ENCODE data around the gene GPR146. TPM values are rescaled to one million over a fixed set of nuclear protein-coding genes. Genes with fewer than 3 reads are reported as not detected.

Gene GPR146
- total and polyA plus RNA-seq, 7 donors = 3.0 to 33.5 (median 10.8) TPM

DNA sequence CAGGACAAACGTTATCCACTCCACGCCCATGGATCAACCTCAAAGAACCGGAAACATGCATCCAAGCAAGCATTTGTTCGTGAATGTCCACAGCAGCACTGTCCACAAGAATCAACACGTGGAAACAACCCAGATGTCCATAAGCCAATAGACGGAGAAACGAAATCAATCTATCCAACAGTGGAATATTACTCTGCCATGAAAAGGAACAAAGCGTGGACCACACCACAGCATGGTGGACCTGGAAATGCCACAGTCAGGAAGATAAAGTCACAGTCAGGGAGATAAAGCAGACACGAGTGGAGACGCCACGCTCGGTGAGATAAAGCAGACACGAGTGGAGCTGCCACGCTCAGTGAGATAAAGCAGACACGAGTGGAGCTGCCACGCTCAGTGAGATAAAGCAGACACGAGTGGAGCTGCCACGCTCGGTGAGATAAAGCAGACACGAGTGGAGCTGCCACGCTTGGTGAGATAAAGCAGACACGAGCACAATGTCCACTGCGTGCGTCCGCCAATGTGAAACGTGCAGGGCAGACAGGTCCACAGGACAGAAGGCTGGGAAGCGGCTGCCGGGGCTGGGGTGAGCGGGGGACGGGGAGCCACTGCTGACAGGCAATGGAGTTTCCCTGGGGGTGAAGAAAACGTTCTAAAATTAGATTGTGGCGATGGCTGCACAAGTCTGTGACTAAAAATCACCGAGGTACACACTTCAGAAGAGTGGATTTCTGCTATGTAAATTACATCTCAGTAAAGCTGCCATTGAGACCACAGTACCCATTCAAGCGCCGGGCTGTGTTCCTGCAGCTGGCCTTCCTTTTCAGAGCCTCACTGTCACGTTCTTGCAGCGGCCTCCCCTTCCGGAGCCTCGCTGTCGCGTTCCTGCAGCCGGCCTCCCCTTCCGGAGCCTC lies 54.2 kb downstream of the GPR146 start:
- no peak for DNase-seq
- WGBS, 2 donors = 92 to 96% methylated on average over 43 of the region's 43 CpGs
- H3K36me3 ChIP-seq = peaks cover 0 to 6% (median 1%) of the 10 kb centered on the region in 4 donors
- TF ChIP-seq EP300 (IDR thresholded peaks at IDR 0.05) (no peak), POLR2AphosphoS5 (IDR thresholded peaks at IDR 0.05) (no peak), POLR2A (IDR thresholded peaks at IDR 0.05) (no peak)
- TF ChIP-seq, protein P1, sequence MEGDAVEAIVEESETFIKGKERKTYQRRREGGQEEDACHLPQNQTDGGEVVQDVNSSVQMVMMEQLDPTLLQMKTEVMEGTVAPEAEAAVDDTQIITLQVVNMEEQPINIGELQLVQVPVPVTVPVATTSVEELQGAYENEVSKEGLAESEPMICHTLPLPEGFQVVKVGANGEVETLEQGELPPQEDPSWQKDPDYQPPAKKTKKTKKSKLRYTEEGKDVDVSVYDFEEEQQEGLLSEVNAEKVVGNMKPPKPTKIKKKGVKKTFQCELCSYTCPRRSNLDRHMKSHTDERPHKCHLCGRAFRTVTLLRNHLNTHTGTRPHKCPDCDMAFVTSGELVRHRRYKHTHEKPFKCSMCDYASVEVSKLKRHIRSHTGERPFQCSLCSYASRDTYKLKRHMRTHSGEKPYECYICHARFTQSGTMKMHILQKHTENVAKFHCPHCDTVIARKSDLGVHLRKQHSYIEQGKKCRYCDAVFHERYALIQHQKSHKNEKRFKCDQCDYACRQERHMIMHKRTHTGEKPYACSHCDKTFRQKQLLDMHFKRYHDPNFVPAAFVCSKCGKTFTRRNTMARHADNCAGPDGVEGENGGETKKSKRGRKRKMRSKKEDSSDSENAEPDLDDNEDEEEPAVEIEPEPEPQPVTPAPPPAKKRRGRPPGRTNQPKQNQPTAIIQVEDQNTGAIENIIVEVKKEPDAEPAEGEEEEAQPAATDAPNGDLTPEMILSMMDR (IDR thresholded peaks at IDR 0.05) = no peak
- intact Hi-C loops (cut with DNase I) = no loop called here
- peaks cover 0 to 23% (median 21%) of the 10 kb centered on the region in 4 donors for H3K4me1 ChIP-seq
- no peak overlapping the region for H3K4me3 ChIP-seq
- H3K27me3 ChIP-seq = no peaks in the 10 kb centered on the region
- H3K27ac ChIP-seq = no peak overlapping the region
- no peaks in the 10 kb centered on the region for H3K9me3 ChIP-seq

DNA sequence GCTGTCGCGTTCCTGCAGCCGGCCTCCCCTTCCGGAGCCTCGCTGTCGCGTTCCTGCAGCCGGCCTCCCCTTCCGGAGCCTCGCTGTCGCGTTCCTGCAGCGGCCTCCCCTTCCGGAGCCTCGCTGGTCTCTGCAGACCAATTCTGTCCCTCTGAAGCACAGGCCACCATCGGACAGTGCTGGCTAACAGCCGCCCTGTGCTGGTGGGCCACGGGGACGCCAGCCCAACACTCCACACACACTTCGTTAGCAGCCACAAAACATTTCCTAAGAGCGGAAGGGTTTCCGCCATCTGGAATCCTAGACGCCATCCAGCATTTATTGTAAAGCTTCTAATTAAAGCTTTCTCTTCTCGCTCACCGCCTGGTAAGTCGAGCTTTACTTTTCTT lies 54.8 kb downstream of the GPR146 start:
- Histone ChIP-seq H3K36me3 (no peaks in the 10 kb centered on the region), H3K9me3 (no peaks in the 10 kb centered on the region), H3K4me1 (peaks cover 0 to 23% (median 21%) of the 10 kb centered on the region in 4 donors), H3K27me3 (no peaks in the 10 kb centered on the region), H3K27ac (no peak overlapping the region), H3K4me3 (no peak overlapping the region)
- intact Hi-C loops (cut with DNase I) = no loop called here
- 97 to 98% methylated on average over 26 of the region's 26 CpGs for WGBS, 2 donors
- DNase-seq = no peak
- TF ChIP-seq, protein P1 (IDR thresholded peaks at IDR 0.05) = no peak
- TF ChIP-seq EP300 (IDR thresholded peaks at IDR 0.05) (no peak), POLR2A (IDR thresholded peaks at IDR 0.05) (no peak), POLR2AphosphoS5 (IDR thresholded peaks at IDR 0.05) (no peak)

DNA sequence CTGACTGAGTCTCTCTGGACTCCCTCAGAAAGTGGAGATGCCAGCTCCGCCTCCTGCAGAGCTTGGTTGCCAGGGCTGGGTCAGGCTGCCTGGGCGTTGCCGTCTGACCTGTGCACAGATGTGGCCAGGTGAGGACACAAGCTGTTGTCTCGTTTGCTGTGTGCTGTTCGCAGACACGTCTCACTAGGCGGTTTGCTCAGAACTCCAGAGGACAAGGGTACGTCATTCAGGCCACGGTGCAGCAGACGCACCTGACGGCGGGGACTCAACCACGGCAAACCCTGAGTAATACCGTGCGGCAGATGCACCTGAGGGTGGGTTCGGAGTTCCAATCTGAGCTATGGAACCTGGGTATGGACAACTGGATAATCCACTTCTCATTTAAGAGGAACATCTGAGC lies 55.3 kb downstream of the GPR146 start:
- Histone ChIP-seq H3K27ac (no peak overlapping the region), H3K36me3 (no peaks in the 10 kb centered on the region), H3K9me3 (no peaks in the 10 kb centered on the region), H3K4me1 (peaks cover 0 to 23% (median 21%) of the 10 kb centered on the region in 4 donors), H3K4me3 (no peak overlapping the region), H3K27me3 (no peaks in the 10 kb centered on the region)
- DNase-seq = no peak
- WGBS, 2 donors = 84 to 92% methylated on average over 16 of the region's 16 CpGs
- TF ChIP-seq POLR2A (IDR thresholded peaks at IDR 0.05) (no peak), POLR2AphosphoS5 (IDR thresholded peaks at IDR 0.05) (no peak), EP300 (IDR thresholded peaks at IDR 0.05) (no peak)
- TF ChIP-seq, protein P1 (IDR thresholded peaks at IDR 0.05) = no peak
- intact Hi-C loops (cut with DNase I) = no loop called here

DNA sequence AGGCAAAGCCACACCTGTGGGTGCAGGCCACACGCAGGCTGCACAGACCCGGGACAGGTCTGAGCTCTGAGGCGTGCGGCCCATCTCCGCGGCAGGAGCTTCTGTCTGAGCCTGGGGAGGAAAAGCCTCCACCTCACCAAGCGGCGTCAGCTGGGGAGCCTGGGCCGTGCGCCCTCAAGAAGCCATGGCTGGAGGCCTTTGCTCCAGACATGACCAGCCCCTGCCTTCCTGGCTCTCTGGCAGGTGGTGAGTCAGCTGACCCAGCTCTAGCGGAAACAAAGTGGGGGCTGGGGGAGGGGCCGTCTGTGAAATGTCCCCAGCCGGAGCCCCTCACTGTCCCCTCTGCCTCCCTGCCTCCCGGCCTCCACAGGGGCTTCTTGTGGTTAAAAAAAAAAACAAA lies 56.0 kb downstream of the GPR146 start:
- Histone ChIP-seq H3K9me3 (no peaks in the 10 kb centered on the region), H3K4me1 (peaks cover 0 to 16% (median 16%) of the 10 kb centered on the region in 4 donors), H3K36me3 (no peaks in the 10 kb centered on the region), H3K27me3 (no peaks in the 10 kb centered on the region), H3K27ac (no peak overlapping the region), H3K4me3 (no peak overlapping the region)
- WGBS, 2 donors = 86 to 92% methylated on average over 14 of the region's 14 CpGs
- TF ChIP-seq POLR2A (IDR thresholded peaks at IDR 0.05) (no peak), EP300 (IDR thresholded peaks at IDR 0.05) (no peak), POLR2AphosphoS5 (IDR thresholded peaks at IDR 0.05) (no peak)
- TF ChIP-seq, protein P1 (IDR thresholded peaks at IDR 0.05) = no peak
- DNase-seq = no peak
- intact Hi-C loops (cut with DNase I) = no loop called here
